ENCODE results near the gene ADARB2. TPM values are rescaled to one million over a fixed set of nuclear protein-coding genes. Genes with fewer than 3 reads are reported as not detected.
"Not testable (repeated sequence)": the region's sequence is repeated elsewhere in the genome, so short reads cannot be mapped to it uniquely, and the experiment has no call there.

ADARB2 gene
- total RNA-seq, 1 donor from 2014 or later = 0.37 TPM

DNA sequence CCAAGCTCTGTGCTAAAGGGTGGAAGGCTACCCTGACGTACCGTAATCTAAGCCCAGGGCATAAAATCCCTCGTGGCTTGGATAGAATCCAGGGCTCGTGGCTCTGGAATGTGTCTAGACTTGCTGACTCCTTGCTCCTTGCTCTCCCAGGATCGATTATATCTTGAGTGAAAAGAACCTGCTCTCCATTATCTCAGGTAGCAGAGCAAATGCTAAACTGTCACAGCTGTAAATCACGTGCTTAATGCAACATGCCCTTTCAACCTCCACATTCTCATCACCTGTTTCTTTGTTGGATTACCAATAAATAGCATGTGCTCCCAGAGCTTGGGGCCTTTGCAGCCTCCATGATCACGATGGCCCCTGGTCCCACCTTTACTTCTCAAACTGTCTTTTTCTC, 323.0 kb downstream of the ADARB2 start:
- intact Hi-C loops (cut with micrococcal nuclease) = not testable (repeated sequence)

GRCh38 chr10:1413823-1414222, 323.5 kb downstream of the ADARB2 start:
- intact Hi-C loops (cut with micrococcal nuclease) = no loop called here

GRCh38 chr10:1413256-1413655, 324.1 kb downstream of the ADARB2 start:
- intact Hi-C loops (cut with micrococcal nuclease) = no loop called here

GRCh38 chr10:1412531-1413189, 324.7 kb downstream of the ADARB2 start:
- intact Hi-C loops (cut with micrococcal nuclease) = no loop called here

- intact Hi-C loops (cut with micrococcal nuclease) = no loop called here
These were observed 325.4 kb downstream of the ADARB2 start for GRCh38 chr10:1411956-1412355.

DNA sequence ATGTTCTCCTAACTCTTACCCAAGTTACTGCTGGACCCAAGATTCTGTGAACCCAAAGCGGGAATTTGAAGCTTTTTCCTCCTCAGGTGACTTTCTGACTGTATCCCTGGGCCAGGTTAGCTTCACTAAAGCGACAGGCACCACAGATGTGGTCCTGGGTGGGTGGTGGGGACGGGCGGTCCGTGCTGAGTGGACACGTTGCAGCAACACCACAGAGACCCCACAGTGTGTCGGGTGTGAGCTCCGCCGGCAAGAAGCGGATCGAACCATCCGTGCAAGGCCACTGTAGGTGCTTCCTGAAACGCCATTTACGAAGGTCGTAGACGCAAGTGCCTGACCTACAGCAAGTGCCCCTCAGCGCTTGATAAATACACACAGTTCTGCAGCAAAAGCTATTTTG, 325.9 kb downstream of the ADARB2 start:
- intact Hi-C loops (cut with micrococcal nuclease) = no loop called here

- intact Hi-C loops (cut with micrococcal nuclease) = no loop called here
These were observed 326.6 kb downstream of the ADARB2 start for GRCh38 chr10:1410469-1411395.

GRCh38 chr10:1410032-1410431, 327.3 kb downstream of the ADARB2 start:
- intact Hi-C loops (cut with micrococcal nuclease) = no loop called here

DNA sequence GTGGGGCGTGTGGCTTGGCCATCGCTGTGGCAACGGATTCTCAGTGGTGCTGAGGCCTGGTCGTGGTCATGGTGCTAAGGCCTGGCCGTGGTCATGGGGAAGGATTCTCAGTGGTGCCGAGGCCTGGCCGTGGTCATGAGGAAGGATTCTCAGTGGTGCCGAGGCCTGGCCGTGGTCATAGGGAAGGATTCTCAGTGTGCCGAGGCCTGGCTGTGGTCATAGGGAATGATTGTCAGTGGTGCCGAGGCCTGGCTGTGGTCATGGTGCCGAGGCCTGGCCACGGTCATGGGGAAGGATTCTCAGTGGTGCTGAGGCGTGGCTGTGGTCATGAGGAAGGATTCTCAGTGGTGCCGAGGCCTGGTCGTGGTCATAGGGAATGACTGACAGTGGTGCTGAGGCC, 327.9 kb downstream of the ADARB2 start:
- intact Hi-C loops (cut with micrococcal nuclease) = no loop called here

DNA sequence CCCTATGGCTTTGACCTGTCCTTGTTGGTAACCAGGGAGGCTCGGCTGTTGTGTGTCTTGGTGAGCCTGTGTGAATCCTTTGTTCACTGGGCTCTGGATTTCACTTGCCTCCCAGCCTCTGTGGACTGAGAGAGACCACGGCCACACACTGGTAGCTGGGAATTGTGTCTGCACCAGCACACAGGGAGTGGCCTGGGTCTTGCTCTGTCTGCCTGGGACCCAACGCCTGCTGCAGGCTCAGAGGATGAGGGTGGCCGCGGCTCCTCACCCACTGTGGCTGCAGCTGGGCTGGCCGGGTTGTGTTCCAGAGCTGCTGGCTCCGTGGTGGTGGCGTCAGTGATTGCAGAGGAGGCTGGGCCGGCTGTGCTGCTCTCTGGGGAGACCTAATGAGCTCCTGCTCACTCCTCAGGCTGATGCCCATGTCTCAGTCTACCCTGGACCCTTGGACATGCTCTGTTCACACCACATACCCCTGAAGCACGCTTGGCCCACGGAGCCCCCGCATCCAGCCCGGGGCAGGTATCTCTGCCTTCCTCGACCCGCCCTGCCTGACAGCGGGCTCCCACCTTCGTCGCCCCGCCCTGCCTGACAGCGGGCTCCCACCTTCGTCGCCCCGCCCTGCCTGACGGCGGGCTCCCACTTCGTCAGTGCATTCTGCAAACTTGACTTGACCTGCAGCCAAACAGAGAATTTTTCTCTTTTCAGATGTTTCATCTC, 328.5 kb downstream of the ADARB2 start:
- intact Hi-C loops (cut with micrococcal nuclease) = no loop called here

DNA sequence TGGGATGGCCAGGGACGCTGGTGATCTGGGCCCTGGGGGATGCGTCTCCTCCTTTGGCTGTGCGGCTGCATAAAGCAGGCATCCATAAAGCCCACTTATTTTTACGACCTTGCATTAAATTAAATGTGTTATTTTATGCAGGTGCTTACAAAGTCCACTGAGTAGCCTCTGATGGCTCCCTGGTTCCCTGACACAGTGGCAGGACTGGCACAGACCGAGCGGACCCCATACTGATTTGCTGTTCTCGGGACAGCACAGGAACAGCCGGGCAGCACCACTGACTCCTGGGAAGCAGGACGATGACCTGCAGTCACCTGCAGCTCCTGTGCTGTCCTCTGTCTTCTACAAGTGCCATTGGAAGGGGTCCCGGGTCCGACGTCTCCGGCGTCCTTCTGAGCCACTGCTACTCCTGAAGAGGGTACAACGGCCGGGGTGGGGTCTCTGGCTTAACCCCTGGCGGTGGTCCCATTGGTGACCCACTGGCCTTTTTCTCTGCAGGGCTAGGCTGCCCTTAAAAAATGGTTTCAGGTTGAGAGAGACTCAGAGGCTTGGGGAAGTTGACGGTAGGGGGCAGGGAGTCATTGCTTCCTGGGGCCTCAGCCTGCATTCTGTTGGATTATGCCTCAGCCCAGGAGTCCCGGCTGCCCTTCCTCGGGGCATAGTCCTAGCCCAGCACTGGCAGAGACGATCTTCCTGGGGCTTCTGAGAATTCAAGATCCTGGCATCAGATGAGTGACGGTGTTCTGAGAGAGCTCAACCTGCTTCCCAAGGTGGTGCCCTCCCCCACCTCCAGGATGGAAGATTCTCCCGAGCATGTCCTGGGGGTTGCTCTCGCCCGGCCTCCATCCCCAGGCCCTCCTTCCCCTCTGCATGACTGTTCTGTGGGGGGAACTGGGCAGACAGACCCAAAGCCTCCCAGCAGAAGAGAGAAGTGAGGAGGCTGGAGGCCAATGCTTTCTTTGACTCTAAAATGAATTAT, 330.1 kb downstream of the ADARB2 start:
- intact Hi-C loops (cut with micrococcal nuclease) = no loop called here

DNA sequence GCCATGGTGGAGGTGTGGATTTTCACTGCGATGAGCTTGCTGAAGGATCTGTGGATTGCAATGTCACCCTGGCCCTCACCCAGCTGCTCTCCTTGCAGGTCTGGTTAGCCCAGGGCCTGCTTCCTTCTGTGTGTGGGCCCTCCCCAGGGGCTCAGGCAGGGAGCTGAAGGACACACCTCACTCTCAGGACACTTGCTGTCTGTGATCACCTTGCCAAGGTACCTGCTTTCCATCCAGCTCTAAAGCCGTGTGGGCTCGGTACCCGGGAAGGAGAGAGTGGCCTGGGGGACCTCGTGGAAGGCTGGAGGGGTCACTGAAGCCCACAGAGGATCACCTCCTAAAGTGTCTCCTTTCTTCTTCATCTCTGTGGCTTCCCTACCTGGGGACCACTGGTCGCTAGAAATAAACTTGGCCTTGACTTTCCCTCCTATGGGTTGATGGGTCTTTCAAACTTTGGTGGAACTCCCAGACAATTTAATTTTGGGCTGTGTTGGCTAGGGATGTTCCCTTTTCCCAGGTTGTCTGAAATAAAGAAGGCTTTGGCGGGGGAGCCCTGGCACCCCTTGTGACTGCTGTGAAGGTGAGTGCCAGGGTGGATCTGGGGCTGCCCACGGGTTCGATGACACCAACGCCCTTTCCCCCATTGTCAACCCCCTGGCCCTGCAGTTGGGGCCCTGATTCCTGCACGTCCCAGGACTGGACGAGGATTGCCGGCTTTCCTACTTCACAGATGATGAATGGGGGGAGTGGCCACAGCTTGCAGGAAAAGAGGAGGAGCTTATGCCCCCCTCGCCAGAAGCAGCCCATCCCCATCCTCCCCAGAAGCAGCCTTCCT, 331.0 kb downstream of the ADARB2 start:
- intact Hi-C loops (cut with micrococcal nuclease) = no loop called here

DNA sequence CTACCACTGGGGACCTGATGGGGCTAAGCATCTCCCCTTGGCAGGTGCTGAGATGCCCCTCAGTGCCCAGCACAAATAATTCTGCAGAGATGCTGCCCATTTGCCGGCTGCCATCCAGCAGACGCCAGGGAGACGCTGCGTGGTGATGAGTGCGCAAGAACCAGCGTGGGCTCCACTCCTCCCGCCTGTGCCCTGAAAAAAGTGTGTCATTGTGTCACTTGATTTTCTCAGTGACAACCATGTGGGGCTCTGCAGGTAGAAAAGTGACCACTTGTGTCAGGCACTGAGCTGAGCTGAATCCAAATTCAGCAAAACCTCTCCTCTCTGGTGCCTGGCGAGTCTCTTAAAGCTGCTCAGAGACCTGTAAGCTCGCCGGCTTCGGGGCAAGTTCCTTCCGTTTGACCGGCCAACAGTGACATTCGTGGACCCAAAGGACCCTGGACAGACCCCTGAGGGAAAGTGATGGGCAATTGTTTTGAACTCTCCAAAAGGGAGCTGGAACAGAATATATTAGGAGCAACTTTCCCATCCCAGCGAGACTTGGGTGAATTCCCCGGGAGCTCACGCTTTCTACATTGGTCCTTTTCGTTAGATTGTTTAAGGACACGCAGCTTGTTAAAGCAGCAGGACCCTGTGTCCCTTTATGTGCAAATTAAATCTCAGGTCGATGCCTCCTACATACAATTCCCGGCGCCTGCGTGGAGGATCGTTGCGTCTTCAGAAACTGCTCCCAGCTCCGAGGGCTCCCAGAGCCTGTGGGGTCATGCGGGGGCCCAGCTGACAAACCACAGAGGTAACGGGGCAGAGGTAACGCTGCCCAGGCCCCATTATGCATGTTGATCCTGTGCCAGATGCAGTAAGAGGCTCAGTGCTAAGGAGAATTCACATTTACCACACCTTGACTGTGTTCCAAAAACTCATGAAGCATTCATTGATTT, 332.7 kb downstream of the ADARB2 start:
- intact Hi-C loops (cut with micrococcal nuclease) = loop anchor here (1.0 kb wide), 1 partner anchor 42 kb away; no protein-coding TSS in a partner anchor

GRCh38 chr10:1403508-1404322, 333.6 kb downstream of the ADARB2 start:
- intact Hi-C loops (cut with micrococcal nuclease) = no loop called here

GRCh38 chr10:1402816-1403507, 334.4 kb downstream of the ADARB2 start:
- intact Hi-C loops (cut with micrococcal nuclease) = no loop called here

DNA sequence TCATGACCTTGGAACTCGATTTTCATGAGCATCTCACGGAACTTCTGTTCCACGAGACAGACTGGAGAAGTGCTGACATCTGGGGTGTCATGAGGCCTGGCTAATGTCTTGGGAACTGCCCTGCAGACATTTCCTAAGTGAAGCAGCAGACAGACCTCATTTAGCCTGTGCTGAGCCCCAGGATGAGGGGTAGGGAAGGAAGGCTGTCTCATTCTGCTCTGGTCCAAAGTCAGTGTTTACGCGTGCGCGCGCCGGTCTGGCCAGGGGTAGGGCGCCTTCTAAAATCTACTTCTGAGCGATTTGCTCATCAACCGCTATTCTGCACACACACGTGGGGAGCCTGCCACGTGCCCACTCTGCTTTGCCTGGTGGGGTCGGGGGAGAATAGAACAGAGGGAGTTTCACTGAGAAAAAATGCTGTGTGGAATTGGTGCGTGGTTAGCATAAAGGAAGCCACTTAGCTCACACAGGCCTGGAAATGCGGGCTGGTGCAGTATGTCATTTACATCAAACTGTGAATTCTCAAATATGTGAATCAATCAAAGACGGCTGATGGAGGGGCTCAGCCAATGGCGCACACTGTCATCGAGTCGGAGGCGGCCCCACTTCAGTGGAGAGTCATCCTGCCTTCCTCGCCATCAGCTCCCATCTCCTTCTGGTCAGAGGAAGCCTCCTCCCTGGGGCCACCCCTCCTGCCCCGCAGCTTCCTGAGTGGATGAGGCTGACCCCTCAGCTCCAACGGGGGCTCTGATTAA, 335.1 kb downstream of the ADARB2 start:
- intact Hi-C loops (cut with micrococcal nuclease) = no loop called here
